ENCODE data around the gene DPY19L3.
A peak's percentile ranks its signal among the peaks of the same experiment; 100 is the strongest.
"Not testable (repeated sequence)": the region's sequence is repeated elsewhere in the genome, so short reads cannot be mapped to it uniquely, and the experiment has no call there.

Gene DPY19L3

GRCh38 chr19:32438751-32439150, 33.2 kb downstream of the DPY19L3 start:
- DNase-seq (ENCODE audit: low spot score) = no peak

GRCh38 chr19:32442650-32443049, 37.1 kb downstream of the DPY19L3 start:
- DNase-seq (ENCODE audit: low spot score) = no peak

DNA sequence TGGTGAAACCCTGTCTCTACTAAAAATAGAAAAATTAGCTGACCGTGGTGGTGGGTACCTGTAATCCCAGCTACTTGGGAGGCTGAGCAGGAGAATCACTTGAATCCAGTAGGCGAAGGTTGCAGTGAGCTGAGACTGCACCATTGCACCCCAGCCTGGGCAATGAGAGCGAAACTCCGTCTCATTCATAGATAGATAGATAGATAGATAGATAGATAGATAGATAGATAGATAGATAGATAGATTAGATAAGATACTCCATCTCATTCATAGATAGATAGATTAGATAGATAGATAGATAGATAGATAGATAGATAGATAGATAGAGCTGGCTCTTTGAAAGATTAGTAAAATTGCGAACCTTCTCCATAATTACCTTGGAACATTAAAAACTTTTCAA, 42.0 kb downstream of the DPY19L3 start:
- not testable (repeated sequence) for DNase-seq (ENCODE audit: low spot score)

DNA sequence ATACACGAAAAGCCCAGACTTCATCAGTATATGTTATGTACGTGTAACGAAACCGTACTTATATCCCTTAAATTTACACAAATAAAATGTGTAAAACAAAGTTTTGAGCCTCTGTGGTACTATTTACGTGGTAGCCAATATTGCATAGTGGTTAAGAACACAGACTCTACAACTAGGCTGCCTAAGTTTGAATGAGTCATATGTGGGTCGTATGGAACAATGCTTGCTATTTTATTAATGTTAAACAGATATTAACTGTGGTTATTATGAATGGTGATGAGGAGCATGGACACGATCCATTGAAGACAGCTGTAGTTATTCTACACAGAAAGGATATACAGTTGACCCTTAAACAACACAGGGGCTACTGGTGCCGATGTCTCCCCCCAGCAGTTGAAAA, 42.5 kb downstream of the DPY19L3 start:
- DNase-seq (ENCODE audit: low spot score) = no peak

GRCh38 chr19:32450217-32450616, 44.6 kb downstream of the DPY19L3 start:
- DNase-seq (ENCODE audit: low spot score) = no peak

GRCh38 chr19:32453736-32454135, 48.2 kb downstream of the DPY19L3 start:
- DNase-seq (ENCODE audit: low spot score) = no peak

DNA sequence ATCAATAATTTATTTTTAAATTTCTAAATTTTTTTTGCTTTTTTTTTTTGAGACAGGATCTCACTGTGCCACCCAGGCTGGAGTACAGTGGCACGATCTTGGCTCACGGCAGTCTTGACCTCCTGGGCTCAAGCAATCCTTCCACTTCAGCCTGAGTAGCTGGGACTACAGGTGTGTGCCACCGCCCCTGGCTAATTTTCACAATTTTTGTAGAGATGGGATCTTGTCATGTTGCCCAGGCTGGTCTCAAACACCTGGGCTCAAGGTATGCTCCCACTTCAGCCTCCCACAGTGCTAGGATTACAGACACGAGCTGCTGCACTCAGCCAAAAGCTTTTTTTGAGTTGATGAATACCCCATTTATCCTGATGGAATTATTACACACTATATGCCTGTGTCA, 50.8 kb downstream of the DPY19L3 start:
- DNase-seq (ENCODE audit: low spot score) = no peak

GRCh38 chr19:32457571-32458158, 52.1 kb downstream of the DPY19L3 start:
- no peak for DNase-seq (ENCODE audit: low spot score)

GRCh38 chr19:32458500-32459123, 53.0 kb downstream of the DPY19L3 start:
- DNase-seq (ENCODE audit: low spot score) = no peak

GRCh38 chr19:32459204-32459865, 53.8 kb downstream of the DPY19L3 start:
- DNase-seq (ENCODE audit: low spot score) = no peak

- no peak for DNase-seq (ENCODE audit: low spot score)
Observed at GRCh38 chr19:32460476-32460875, 54.9 kb downstream of the DPY19L3 start.

DNA sequence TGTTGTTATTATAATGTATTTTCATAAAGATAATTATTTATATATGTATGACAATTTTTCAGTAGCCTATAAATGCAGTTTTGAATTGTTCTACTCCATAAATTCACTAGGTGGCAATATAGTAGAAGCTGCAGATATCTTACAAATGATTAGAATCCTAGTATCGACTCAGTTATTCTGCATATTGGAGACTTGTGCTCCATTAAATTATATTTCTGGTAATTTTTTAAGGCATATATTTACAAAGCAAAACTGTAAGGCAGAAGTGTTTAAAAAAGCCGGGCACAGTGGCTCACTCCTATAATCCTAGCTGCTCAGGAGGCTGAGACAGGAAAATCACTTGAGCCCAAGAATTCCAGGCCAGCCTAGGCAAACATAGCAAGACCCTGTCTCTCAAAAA, 58.7 kb downstream of the DPY19L3 start:
- DNase-seq (ENCODE audit: low spot score) = no peak

DNA sequence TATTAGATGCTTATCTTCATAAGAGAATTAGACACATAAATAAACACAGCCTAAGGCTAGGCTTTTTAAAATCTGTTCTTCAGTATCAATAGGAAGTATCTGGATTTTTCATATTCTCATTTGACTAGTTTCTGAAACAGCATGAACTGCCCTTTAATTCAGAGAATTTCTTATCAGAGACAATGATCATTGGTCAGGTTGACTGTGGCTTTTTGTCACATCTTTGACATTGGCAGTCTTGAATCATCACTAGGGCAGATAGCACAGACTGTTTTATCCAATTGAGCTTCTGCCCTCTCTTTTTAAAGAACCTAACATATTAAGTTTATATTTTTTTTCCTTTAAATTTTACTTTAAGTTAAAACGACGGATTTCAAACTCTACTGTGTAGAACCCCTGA, 59.6 kb downstream of the DPY19L3 start:
- DNase-seq (ENCODE audit: low spot score) = no peak

DNA sequence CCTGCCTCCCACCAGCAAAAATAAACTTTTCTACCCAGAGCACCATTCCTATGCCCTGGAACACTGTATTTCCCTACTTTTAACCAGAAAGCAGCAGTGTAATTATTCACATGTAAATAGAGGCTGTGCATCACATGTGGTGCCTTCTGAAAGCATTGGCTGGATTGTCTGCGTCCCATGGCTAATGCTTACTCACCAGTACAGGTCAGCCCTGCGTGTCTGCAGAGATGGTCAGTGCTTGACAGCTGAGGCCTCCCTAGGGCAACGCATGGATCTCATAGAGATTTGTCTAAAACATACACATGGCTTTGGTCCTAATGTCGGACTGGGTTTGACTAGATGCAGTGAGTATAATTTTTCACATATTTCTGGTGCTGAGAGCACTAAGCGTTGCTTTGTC, 64.2 kb downstream of the DPY19L3 start:
- DNase-seq (ENCODE audit: low spot score) = no peak

- peak; percentile 17 for DNase-seq (ENCODE audit: low spot score)
Observed at GRCh38 chr19:32471095-32471494, 65.5 kb downstream of the DPY19L3 start.

- no peak for DNase-seq (ENCODE audit: low spot score)
Observed at GRCh38 chr19:32471811-32472210, 66.2 kb downstream of the DPY19L3 start.

DNA sequence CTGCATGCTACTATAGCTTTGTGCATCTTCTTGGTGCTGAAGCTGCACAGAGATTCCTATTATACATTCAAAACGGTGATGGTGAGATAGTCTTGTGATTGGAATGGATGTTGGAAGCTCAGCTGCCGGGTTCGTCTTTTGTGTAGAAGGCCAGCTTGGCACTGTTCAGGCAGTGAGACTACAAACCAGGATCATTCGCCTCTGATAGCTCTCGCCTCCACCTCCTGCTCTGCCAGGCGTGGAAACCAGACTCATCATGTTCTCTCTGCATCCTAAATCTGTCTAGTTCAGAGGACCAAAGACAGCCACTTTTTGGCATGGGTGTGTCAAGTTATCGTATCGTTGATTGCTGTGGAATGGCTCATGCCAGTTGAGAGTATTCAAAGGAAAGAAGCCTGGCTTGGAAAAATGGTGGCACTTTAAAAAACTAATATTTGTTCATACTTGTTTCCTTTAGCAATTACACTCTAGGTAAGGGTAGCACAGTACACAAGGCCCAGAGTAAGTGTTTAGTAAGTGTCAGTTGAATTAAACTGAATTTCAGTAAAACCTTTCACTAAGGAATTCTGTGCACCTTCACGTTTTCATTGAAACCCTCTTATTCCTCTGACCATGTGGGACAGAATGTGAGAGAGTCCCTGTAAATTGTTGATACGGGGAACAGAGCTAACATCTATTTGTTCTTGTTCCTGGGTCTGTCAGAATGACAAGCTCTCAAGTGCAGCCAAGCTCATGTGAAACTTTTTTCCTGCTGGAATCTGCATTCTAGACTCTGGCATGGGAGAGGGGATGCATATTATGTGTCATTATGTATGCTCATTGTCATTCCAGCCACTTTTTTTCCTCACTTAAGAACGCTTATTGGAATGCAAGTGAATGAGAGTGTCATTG, 69.8 kb downstream of the DPY19L3 start:
- no peak for DNase-seq (ENCODE audit: low spot score)

GRCh38 chr19:32476032-32476350, 70.4 kb downstream of the DPY19L3 start:
- no peak for DNase-seq (ENCODE audit: low spot score)

GRCh38 chr19:32480321-32480720, 74.8 kb downstream of the DPY19L3 start:
- DNase-seq (ENCODE audit: low spot score) = no peak

DNA sequence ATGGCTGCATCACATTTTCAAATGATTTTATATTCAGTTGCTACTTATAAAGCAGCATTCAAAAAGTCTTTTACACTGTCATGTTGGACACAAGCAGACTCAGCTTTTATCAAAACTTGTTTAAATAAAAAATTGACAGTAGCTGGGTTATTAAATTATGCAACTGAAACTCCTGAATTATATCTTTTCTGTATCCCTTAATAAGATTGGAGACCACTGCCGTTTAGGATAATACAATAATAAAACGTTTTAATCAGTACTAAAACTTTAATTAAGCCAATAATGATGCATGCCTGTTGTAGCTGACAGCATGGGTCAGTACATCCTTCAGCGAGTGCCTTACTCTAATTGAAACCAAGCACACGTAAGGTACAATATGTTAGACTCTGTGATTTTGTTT, 78.0 kb downstream of the DPY19L3 start:
- no peak for DNase-seq (ENCODE audit: low spot score)

- no peak for DNase-seq (ENCODE audit: low spot score)
Observed at GRCh38 chr19:32489971-32490370, 84.4 kb downstream of the DPY19L3 start.

DNA sequence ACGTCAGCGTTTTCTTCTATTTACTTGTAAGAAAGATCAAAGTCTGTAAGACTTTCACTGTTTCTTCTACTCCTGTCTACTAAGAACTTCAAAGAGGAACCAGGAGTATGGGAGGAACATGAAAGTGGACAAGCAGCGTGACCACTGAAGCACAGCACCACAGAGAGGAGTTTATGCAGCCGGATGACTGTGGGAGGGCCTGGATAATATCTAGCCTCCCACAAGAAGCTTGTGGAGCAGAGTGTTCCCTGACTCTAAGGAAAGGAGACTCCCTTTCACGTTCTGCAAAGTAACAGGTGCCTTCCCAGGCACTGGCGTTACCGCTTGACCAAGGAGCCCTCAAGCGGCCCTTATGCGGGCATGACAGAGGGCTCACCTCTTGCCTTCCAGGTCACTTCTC, 91.8 kb downstream of the DPY19L3 start:
- no peak for DNase-seq (ENCODE audit: low spot score)
